Caco-2 (cell line): Measurements from ENCODE around the gene PDLIM7. TPM values are rescaled to one million over a fixed set of nuclear protein-coding genes. Genes with fewer than 3 reads are reported as not detected.

Experiments
- BruUV-seq: library from RNA; stranded (reverse); fragments of 400-500 nt; replicated peaks from 2 replicates; lab custom pipeline; 2021; lab: Mats Ljungman, UMichigan
- CTCF ChIA-PET: fragments of 300-600 bp; sonication (Branson Sonifier 250); formaldehyde crosslinking; loops from one replicate; lab custom pipeline; 2022; ENCODE audit warnings: antibody characterized with exemption; lab: Charles Lee
- POLR2A ChIA-PET: fragments of 300-600 bp; sonication (Branson Sonifier 250); formaldehyde crosslinking; loops from one replicate; lab custom pipeline; 2022; ENCODE audit warnings: antibody characterized with exemption; lab: Charles Lee
- DNase-seq, 2 experiments: peaks; one replicate each; pipeline versions ENCODE4 v3.0.0 to v3.0.0-alpha.2; 2020 to 2022
- H3K27me3 ChIP-seq: replicated peaks from 2 replicates; pipeline ENCODE4 v1.6.0; 2011; ENCODE audit warnings: low read length; ENCODE audit not compliant: control insufficient read depth, insufficient read depth
- H3K36me3 ChIP-seq: 2 replicates; pipeline ENCODE4 v1.5.1; 2011; ENCODE audit warnings: low read length; ENCODE audit not compliant: control insufficient read depth, insufficient read depth
- H3K4me1 ChIP-seq: fragments of 250-450 bp; sonication (Bioruptor Pico); 2 replicates; pipeline ENCODE4 v1.5.1; 2020; ENCODE audit warnings: mild to moderate bottlenecking
- H3K4me3 ChIP-seq: 2 replicates; pipeline ENCODE4 v1.5.1; 2011; ENCODE audit warnings: low read depth, mild to moderate bottlenecking, control low read depth, low read length
- H3K9me3 ChIP-seq: fragments of 250-450 bp; sonication (Bioruptor Pico); 2 replicates; pipeline ENCODE4 v1.5.1; 2020; ENCODE audit warnings: mild to moderate bottlenecking, moderate library complexity
- H3K27ac Mint-ChIP-seq: one replicate; pipeline ENCODE4 v1.8.0; 2022; ENCODE audit warnings: mixed read lengths; ENCODE audit not compliant: unreplicated experiment
- H3K27me3 Mint-ChIP-seq: one replicate; pipeline ENCODE4 v1.8.0; 2022; ENCODE audit warnings: mixed read lengths; ENCODE audit not compliant: insufficient read depth, unreplicated experiment
- H3K36me3 Mint-ChIP-seq: one replicate; pipeline ENCODE4 v1.8.0; 2022; ENCODE audit warnings: mild to moderate bottlenecking, mixed read lengths; ENCODE audit not compliant: insufficient read depth, unreplicated experiment
- H3K4me1 Mint-ChIP-seq: one replicate; pipeline ENCODE4 v1.8.0; 2022; ENCODE audit warnings: low read depth, mixed read lengths; ENCODE audit not compliant: unreplicated experiment
- H3K4me3 Mint-ChIP-seq: one replicate; pipeline ENCODE4 v1.8.0; 2022; ENCODE audit warnings: mild to moderate bottlenecking, moderate library complexity, mixed read lengths; ENCODE audit not compliant: unreplicated experiment
- H3K9me3 Mint-ChIP-seq: one replicate; pipeline ENCODE4 v1.8.0; 2022; ENCODE audit warnings: mixed read lengths; ENCODE audit not compliant: unreplicated experiment
- CTCF ChIP-seq, 2 experiments: fragments of 200-600 bp in 1 of 2; IDR thresholded peaks; 1 replicate in 1 of 2; 2 replicates in 1 of 2; pipeline versions ENCODE4 v1.5.1 to v1.8.0; 2011 to 2022; ENCODE audit warnings: antibody characterized with exemption in 1 of 2, control low read depth in 1 of 2, inconsistent platforms in 1 of 2, low read depth in 1 of 2, low read length in 1 of 2, mild to moderate bottlenecking in 1 of 2, moderate library complexity in 1 of 2; ENCODE audit not compliant: insufficient read depth in 1 of 2, severe bottlenecking in 1 of 2, unreplicated experiment in 1 of 2
- intact Hi-C: fragments of 100-400 bp; cut with micrococcal nuclease; formaldehyde crosslinking; loops from one replicate; pipeline ENCODE4 v1.10.0; 2022; ENCODE audit not compliant: unreplicated experiment
- total RNA-seq: library from RNA; stranded (reverse); gene quantifications from 2 replicates; pipeline ENCODE4 v1.2.3, GENCODE V29; 2022

Gene PDLIM7
- total RNA-seq, 1 experiment from 2014 or later, result 49.1 TPM

GRCh38 chr5:177491983-177492746 lies 5.2 kb downstream of the PDLIM7 start:
- no peak for TF ChIP-seq CTCF (IDR thresholded peaks at IDR 0.05; ENCODE audit: insufficient read depth in 1 of 2, low read depth in 1 of 2, low read length in 1 of 2, severe bottlenecking in 1 of 2, unreplicated experiment in 1 of 2)
- peaks cover 4% of the 10 kb centered on the region for H3K36me3 ChIP-seq
- H3K27me3 ChIP-seq, result no peaks in the 10 kb centered on the region
- CTCF ChIA-PET, result interaction anchor here (0.6 kb wide), 1 partner anchor 56 kb away, joined by 4 read pairs; no protein-coding TSS in a partner anchor
- no peak for DNase-seq
- H3K4me3 Mint-ChIP-seq, result no peak overlapping the region
- H3K27me3 Mint-ChIP-seq, result no peaks in the 10 kb centered on the region
- no peak overlapping the region for H3K27ac Mint-ChIP-seq
- no peaks in the 10 kb centered on the region for H3K9me3 Mint-ChIP-seq
- BruUV-seq, result no TSS peak
- H3K4me3 ChIP-seq, result no peak overlapping the region
- H3K4me1 ChIP-seq, result peaks cover 24% of the 10 kb centered on the region
- peaks cover 30% of the 10 kb centered on the region for H3K36me3 Mint-ChIP-seq
- H3K4me1 Mint-ChIP-seq, result peaks cover 5% of the 10 kb centered on the region
- no peaks in the 10 kb centered on the region for H3K9me3 ChIP-seq
- POLR2A ChIA-PET, result no interaction called here
- intact Hi-C loops, result no loop called here

- no peak overlapping the region for H3K27ac Mint-ChIP-seq
- CTCF ChIA-PET, result no interaction called here
- POLR2A ChIA-PET, result no interaction called here
- no peaks in the 10 kb centered on the region for H3K27me3 Mint-ChIP-seq
- DNase-seq, result peak in 1 of 2 experiments; percentile 72
- Histone ChIP-seq H3K4me1 (peaks cover 23% of the 10 kb centered on the region), H3K36me3 (peaks cover 4% of the 10 kb centered on the region), H3K9me3 (no peaks in the 10 kb centered on the region), H3K27me3 (no peaks in the 10 kb centered on the region), H3K4me3 (no peak overlapping the region)
- peaks cover 30% of the 10 kb centered on the region for H3K36me3 Mint-ChIP-seq
- TF ChIP-seq CTCF (IDR thresholded peaks at IDR 0.05; ENCODE audit: insufficient read depth in 1 of 2, low read depth in 1 of 2, low read length in 1 of 2, severe bottlenecking in 1 of 2, unreplicated experiment in 1 of 2), result peak; percentile 29 to 71
- peaks cover 5% of the 10 kb centered on the region for H3K4me1 Mint-ChIP-seq
- intact Hi-C loops, result no loop called here
- no peaks in the 10 kb centered on the region for H3K9me3 Mint-ChIP-seq
- no peak overlapping the region for H3K4me3 Mint-ChIP-seq
- BruUV-seq, result no TSS peak
These were observed 5.9 kb downstream of the PDLIM7 start for GRCh38 chr5:177491429-177491945.

GRCh38 chr5:177490992-177491391 lies 6.4 kb downstream of the PDLIM7 start:
- peaks cover 4% of the 10 kb centered on the region for H3K36me3 ChIP-seq
- no peaks in the 10 kb centered on the region for H3K9me3 Mint-ChIP-seq
- no peak for TF ChIP-seq CTCF (IDR thresholded peaks at IDR 0.05; ENCODE audit: insufficient read depth in 1 of 2, low read depth in 1 of 2, low read length in 1 of 2, severe bottlenecking in 1 of 2, unreplicated experiment in 1 of 2)
- no peak for DNase-seq
- no peaks in the 10 kb centered on the region for H3K27me3 Mint-ChIP-seq
- no TSS peak for BruUV-seq
- H3K4me1 Mint-ChIP-seq, result peaks cover 2% of the 10 kb centered on the region
- H3K4me3 ChIP-seq, result no peak overlapping the region
- intact Hi-C loops, result no loop called here
- ChIA-PET POLR2A (no interaction called here), CTCF (interaction anchor here (1.3 kb wide), 1 partner anchor 33 kb away, joined by 4 read pairs; no protein-coding TSS in a partner anchor)
- no peaks in the 10 kb centered on the region for H3K9me3 ChIP-seq
- H3K27me3 ChIP-seq, result no peaks in the 10 kb centered on the region
- H3K4me1 ChIP-seq, result peaks cover 18% of the 10 kb centered on the region
- no peak overlapping the region for H3K4me3 Mint-ChIP-seq
- H3K36me3 Mint-ChIP-seq, result peaks cover 30% of the 10 kb centered on the region
- H3K27ac Mint-ChIP-seq, result no peak overlapping the region
